ENCODE measurements around the gene DOCK4.

- TF ChIP-seq CTCF (conservative IDR thresholded peaks at IDR 0.05; ENCODE audit: low read length) (no peak), EZH2phosphoT487 (IDR thresholded peaks at IDR 0.05; ENCODE audit: borderline replicate concordance) (no peak)
These were observed 341.8 kb downstream of the DOCK4 start for GRCh38 chr7:111864291-111864976.
